ENCODE results near the gene TET2.

- no peak for TF ChIP-seq POLR2A (IDR thresholded peaks at IDR 0.05; ENCODE audit: low read length)
- no peak for TF ChIP-seq GATA1 (IDR thresholded peaks at IDR 0.05; ENCODE audit: low read depth, low read length)
Measured at GRCh38 chr4:105155426-105155825, 8.8 kb downstream of the TET2 start.
